SU-DHL-6 (cell line): Measurements from ENCODE around the gene HOMER2.
A peak's percentile ranks its signal among the peaks of the same experiment; 100 is the strongest.

Source experiments
- H2AFZ ChIP-seq: fragments of 200-600 bp; sonication (generic); 2 replicates; pipeline ENCODE4 v1.6.1; 2014; ENCODE audit warnings: low read depth, mild to moderate bottlenecking, moderate library complexity, mixed read lengths, antibody characterized with exemption, low read length; ENCODE audit not compliant: severe bottlenecking
- H3F3A ChIP-seq: fragments of 200-600 bp; shearing (Covaris generic); 2 replicates; pipeline ENCODE4 v1.6.0; 2016; ENCODE audit warnings: antibody characterized with exemption, mild to moderate bottlenecking; ENCODE audit not compliant: insufficient read depth
- H3K27ac ChIP-seq: fragments of 200-600 bp; sonication (generic); 2 replicates; pipeline ENCODE4 v1.5.1; 2016; ENCODE audit warnings: low read depth, mild to moderate bottlenecking, low read length, moderate library complexity, mixed read lengths
- H3K27me3 ChIP-seq: fragments of 200-600 bp; sonication (generic), shearing (Covaris generic); 2 replicates; pipeline ENCODE4 v1.6.0; 2014; ENCODE audit warnings: mild to moderate bottlenecking, low read length
- H3K36me3 ChIP-seq: fragments of 200-600 bp; sonication (generic); 2 replicates; pipeline ENCODE4 v1.6.1; 2014; ENCODE audit warnings: mild to moderate bottlenecking, low read length, mixed read lengths
- H3K4me2 ChIP-seq: fragments of 300-600, 200-600 bp; shearing (Covaris generic), sonication (generic); 2 replicates; pipeline ENCODE4 v1.6.0; 2014; ENCODE audit warnings: low read length, low read depth, mild to moderate bottlenecking; ENCODE audit not compliant: poor library complexity, severe bottlenecking
- H3K4me3 ChIP-seq: fragments of 200-600 bp; sonication (generic); 2 replicates; pipeline ENCODE4 v1.5.1; 2014; ENCODE audit warnings: antibody characterized with exemption, low read length, mild to moderate bottlenecking, mixed read lengths; ENCODE audit not compliant: insufficient read depth, poor library complexity, severe bottlenecking
- H3K79me2 ChIP-seq: fragments of 200-600 bp; sonication (generic); 2 replicates; pipeline ENCODE4 v1.6.1; 2014; ENCODE audit warnings: mild to moderate bottlenecking, low read length, moderate library complexity; ENCODE audit not compliant: insufficient read depth
- H3K9ac ChIP-seq: fragments of 200-600 bp; sonication (generic); 2 replicates; pipeline ENCODE4 v1.7.0; 2014; ENCODE audit warnings: mild to moderate bottlenecking, low read length
- H3K9me2 ChIP-seq: fragments of 200-600 bp; sonication (generic); replicated peaks from 2 replicates; pipeline ENCODE4 v1.6.1; 2014; ENCODE audit warnings: low read length; ENCODE audit not compliant: insufficient read depth
- H3K9me3 ChIP-seq: fragments of 200-600 bp; sonication (generic); 2 replicates; pipeline ENCODE4 v1.6.1; 2014; ENCODE audit warnings: low read length, mixed read lengths; ENCODE audit not compliant: insufficient read depth
- H4K20me1 ChIP-seq: fragments of 200-600 bp; sonication (generic); 2 replicates; pipeline ENCODE4 v1.6.1; 2014; ENCODE audit warnings: low read depth, mild to moderate bottlenecking, antibody characterized with exemption, low read length, moderate library complexity, mixed read lengths
- CTCF ChIP-seq: fragments of 200-600 bp; sonication (generic); IDR thresholded peaks from one replicate; pipeline ENCODE4 v1.5.1; 2017; ENCODE audit warnings: antibody characterized with exemption, mild to moderate bottlenecking, low read length, moderate library complexity; ENCODE audit not compliant: insufficient read depth, poor library complexity, severe bottlenecking
- EZH2phosphoT487 ChIP-seq: fragments of 200-600 bp; sonication (generic), shearing (Covaris generic); conservative IDR thresholded peaks from 2 replicates; pipeline ENCODE4 v1.6.1; 2018; ENCODE audit warnings: mild to moderate bottlenecking, antibody characterized with exemption, low read length, moderate library complexity, mixed read lengths

Gene HOMER2

DNA sequence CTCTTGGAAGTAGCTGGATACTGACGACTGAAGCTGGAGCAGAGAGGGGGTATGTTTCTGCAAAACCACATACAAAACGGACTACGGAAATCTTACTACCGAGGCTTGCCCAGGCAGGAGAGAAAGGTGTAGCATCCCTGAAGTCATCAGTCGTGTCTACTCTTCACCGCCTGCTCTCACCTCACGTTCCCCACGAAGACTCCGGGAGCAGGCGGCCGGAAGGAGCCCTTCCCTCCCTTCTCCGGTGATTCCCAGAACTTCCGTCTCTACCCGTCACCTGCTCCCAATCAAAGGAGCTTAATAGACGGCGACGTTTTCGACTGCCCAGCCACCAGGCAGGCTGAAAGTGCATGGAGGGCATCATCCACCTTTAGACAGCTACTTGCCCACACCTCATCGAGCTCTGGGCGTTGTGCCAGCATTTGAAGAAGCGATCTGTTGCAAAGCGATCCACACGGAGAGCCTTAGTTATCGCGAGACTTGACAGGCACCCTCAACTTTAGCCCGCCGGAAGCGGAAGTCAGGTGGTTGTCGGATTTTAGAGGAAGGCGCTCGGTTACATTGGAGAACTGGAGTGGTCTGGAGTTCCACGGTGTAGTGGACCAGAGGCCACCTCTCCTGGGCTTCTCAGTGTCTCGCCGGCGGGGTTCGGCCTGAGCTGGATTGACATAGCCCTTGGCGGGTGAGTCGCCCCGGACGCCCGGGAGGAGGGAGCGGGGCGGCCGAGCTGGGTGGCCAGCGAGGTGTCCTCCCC, 33.3 kb upstream of the HOMER2 start, which contains the start of gene RAMAC:
TSS of gene RAMAC (plus strand) at position 523 of the 754 bp plus-strand sequence. CDS start 2,809 bp downstream, outside the sequence.
- Histone ChIP-seq H3F3A (no peaks in the 10 kb centered on the region), H3K9ac (peak within 1 kb of the TSS; percentile 75), H3K27ac (peak within 1 kb of the TSS; percentile 49), H3K9me3 (no peaks in the 10 kb centered on the region), H3K4me2 (peak within 1 kb of the TSS; percentile 95), H3K79me2 (peaks cover 27% of the 10 kb centered on the region), H3K4me3 (peak within 1 kb of the TSS; percentile 77), H3K9me2 (no peaks in the 10 kb centered on the region), H3K27me3 (no peaks in the 10 kb centered on the region), H4K20me1 (no peaks in the 10 kb centered on the region), H3K36me3 (peaks cover 11% of the 10 kb centered on the region), H2AFZ (peak within 1 kb of the TSS; percentile 75)
- no peak for TF ChIP-seq EZH2phosphoT487
- TF ChIP-seq CTCF = no peak

GRCh38 chr15:82980981-82981380, 28.5 kb upstream of the HOMER2 start:
- TF ChIP-seq EZH2phosphoT487 (no peak), CTCF (no peak)
- Histone ChIP-seq H4K20me1 (no peaks in the 10 kb centered on the region), H3K36me3 (no peaks in the 10 kb centered on the region), H3K9ac (no peak overlapping the region), H3K27me3 (no peaks in the 10 kb centered on the region), H3K4me3 (no peak overlapping the region), H3K9me2 (no peaks in the 10 kb centered on the region), H3K79me2 (peaks cover 7% of the 10 kb centered on the region; the same call in 1 of the 2 replicates), H2AFZ (no peak overlapping the region), H3K4me2 (no peak overlapping the region), H3K9me3 (no peaks in the 10 kb centered on the region), H3K27ac (no peak overlapping the region), H3F3A (no peaks in the 10 kb centered on the region)

- Histone ChIP-seq H3K27me3 (no peaks in the 10 kb centered on the region), H3K27ac (no peak overlapping the region), H3K79me2 (no peaks in the 10 kb centered on the region), H3F3A (no peaks in the 10 kb centered on the region), H3K9ac (no peak overlapping the region), H3K36me3 (no peaks in the 10 kb centered on the region), H3K9me3 (no peaks in the 10 kb centered on the region), H4K20me1 (no peaks in the 10 kb centered on the region), H3K4me2 (no peak overlapping the region), H3K9me2 (no peaks in the 10 kb centered on the region), H3K4me3 (no peak overlapping the region), H2AFZ (no peak overlapping the region)
- TF ChIP-seq CTCF (no peak), EZH2phosphoT487 (no peak)
Measured at GRCh38 chr15:82979726-82980125, 27.2 kb upstream of the HOMER2 start.
